Left lung (tissue), 10 donors: Measurements from ENCODE around the gene NTHL1. TPM values are rescaled to one million over a fixed set of nuclear protein-coding genes. Genes with fewer than 3 reads are reported as not detected.
A peak's percentile ranks its signal among the peaks of the same experiment; 100 is the strongest.

ENCODE experiments used
- ATAC-seq: fragments of 200-7000 bp; cut with Tn5 transposase; one replicate; pipeline ENCODE4 v1.9.1; 2020; ENCODE audit warnings: moderate library complexity
- DNase-seq, 4 donors: peaks; one replicate each; pipeline ENCODE4 v3.0.0-alpha.2; 2013 to 2020
- H3K27ac ChIP-seq, 2 donors: fragments of 200-600 bp; sonication (generic) in 1 of 2; one replicate each; pipeline versions ENCODE4 v1.5.0 to v1.8.0; 2020 to 2021
- H3K27me3 ChIP-seq, 2 donors: fragments of 200-600 bp; sonication (generic) in 1 of 2; one replicate each; pipeline versions ENCODE4 v1.5.0 to v1.8.0; 2020 to 2021
- H3K36me3 ChIP-seq, 2 donors: fragments of 200-600 bp; sonication (generic) in 1 of 2; one replicate each; pipeline versions ENCODE4 v1.5.0 to v1.8.0; 2020 to 2021
- H3K4me1 ChIP-seq, 2 donors: fragments of 200-600 bp; one replicate each; pipeline ENCODE4 v1.8.0; 2021
- H3K4me3 ChIP-seq, 2 donors: fragments of 200-600 bp; sonication (generic) in 1 of 2; one replicate each; pipeline versions ENCODE4 v1.5.0 to v1.8.0; 2020 to 2021; ENCODE audit warnings: mild to moderate bottlenecking in 1 of 2
- H3K9me3 ChIP-seq, 2 donors: fragments of 200-600 bp; sonication (generic) in 1 of 2; one replicate each; pipeline versions ENCODE4 v1.5.0 to v1.8.0; 2020 to 2021
- intact Hi-C, 2 donors: fragments of 100-400 bp; cut with DNase I; formaldehyde crosslinking; loops; one replicate each; pipeline versions ENCODE4 v1.11.2 to v1.14.2; 2022
- polyA plus RNA-seq, 6 donors: library from polyadenylated mRNA; unstranded; fragments of 120-200 nt; gene quantifications; one replicate each; pipeline ENCODE4 v1.2.1, GENCODE V29; 2013; ENCODE audit not compliant: insufficient read length in 6 of 6
- total RNA-seq, 2 donors: library from RNA; stranded (reverse); fragmentation: NEBNext Ultra II Directional; extraction: Animal tissue kit (Norgen Biotek cat#: 25700); gene quantifications; one replicate each; pipeline ENCODE4 v1.2.1, GENCODE V29; 2021
- TF ChIP-seq, protein P1 (sequence below), 2 donors: fragments of 200-600 bp; sonication (generic) in 1 of 2; IDR thresholded peaks; one replicate each; pipeline versions ENCODE4 v1.5.0 to v1.8.0; 2021; ENCODE audit warnings: antibody characterized with exemption in 2 of 2
- donor health status: DM: no; HTN: yes; CAD: no.
- donor health status: DM: no; HTN: no; CAD: no.

NTHL1 gene
- total and polyA plus RNA-seq, 8 donors, result 19.4 to 30.0 (median 25.8) TPM

DNA sequence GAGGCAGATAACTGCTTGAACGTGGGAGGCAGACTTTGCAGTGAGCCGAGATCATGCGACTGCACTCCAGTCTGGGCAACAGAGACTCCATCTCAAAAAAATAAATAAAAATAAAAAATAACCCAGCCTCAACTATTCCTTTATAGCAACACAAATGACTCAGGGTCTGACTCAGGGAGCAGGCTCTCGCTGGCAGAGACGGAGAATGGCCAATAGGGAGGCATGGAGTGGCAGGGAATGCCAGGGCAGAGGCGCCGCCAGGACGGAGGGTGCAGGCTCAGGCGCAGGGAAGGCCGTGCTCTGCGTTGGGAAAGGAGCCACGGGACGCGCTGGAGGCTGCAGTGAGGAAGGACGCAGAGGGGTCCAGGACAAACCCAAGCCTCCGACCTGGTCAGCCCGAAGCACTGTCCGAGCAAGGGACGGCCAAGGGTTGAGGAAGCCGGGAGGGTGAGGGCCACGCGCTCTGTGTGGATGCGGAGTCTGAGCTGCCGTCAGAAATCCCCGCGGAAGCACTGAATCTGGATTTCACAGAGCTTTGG lies 47.8 kb upstream of the NTHL1 start:
- no peak overlapping the region for H3K4me3 ChIP-seq
- no peak overlapping the region for H3K27ac ChIP-seq
- peaks cover 0 to 82% of the 10 kb centered on the region in 2 donors for H3K36me3 ChIP-seq
- no peak for ATAC-seq
- DNase-seq, result no peak
- intact Hi-C loops, result no loop called here
- TF ChIP-seq, protein P1, sequence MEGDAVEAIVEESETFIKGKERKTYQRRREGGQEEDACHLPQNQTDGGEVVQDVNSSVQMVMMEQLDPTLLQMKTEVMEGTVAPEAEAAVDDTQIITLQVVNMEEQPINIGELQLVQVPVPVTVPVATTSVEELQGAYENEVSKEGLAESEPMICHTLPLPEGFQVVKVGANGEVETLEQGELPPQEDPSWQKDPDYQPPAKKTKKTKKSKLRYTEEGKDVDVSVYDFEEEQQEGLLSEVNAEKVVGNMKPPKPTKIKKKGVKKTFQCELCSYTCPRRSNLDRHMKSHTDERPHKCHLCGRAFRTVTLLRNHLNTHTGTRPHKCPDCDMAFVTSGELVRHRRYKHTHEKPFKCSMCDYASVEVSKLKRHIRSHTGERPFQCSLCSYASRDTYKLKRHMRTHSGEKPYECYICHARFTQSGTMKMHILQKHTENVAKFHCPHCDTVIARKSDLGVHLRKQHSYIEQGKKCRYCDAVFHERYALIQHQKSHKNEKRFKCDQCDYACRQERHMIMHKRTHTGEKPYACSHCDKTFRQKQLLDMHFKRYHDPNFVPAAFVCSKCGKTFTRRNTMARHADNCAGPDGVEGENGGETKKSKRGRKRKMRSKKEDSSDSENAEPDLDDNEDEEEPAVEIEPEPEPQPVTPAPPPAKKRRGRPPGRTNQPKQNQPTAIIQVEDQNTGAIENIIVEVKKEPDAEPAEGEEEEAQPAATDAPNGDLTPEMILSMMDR (IDR thresholded peaks at IDR 0.05), result no peak
- H3K4me1 ChIP-seq, result peaks cover 0 to 4% of the 10 kb centered on the region in 2 donors
- H3K27me3 ChIP-seq, result no peaks in the 10 kb centered on the region
- no peaks in the 10 kb centered on the region for H3K9me3 ChIP-seq

DNA sequence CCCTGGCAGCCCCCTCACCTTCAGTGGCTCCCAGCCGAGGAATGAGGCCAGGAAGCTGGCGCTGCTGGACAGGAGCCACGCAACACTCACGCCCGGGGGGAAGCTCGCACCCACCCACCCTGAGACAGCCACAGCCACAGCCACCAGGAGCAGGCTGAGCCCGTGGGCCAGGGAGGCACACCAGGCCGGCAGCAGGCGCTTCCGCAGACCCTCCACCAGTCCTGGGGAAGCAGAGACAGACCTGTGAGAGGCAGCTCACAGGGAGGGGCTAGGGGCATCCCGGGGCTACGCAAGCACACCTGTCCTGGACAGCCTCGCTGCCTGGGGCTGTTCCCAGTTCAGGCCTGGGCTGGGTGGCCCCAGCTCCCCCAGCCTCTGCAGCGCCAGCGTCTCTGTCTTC lies 46.2 kb upstream of the NTHL1 start:
- H3K36me3 ChIP-seq, result peaks cover 0 to 82% of the 10 kb centered on the region in 2 donors
- H3K4me3 ChIP-seq, result no peak overlapping the region
- ATAC-seq, result no peak
- no peaks in the 10 kb centered on the region for H3K9me3 ChIP-seq
- intact Hi-C loops, result no loop called here
- H3K27me3 ChIP-seq, result no peaks in the 10 kb centered on the region
- TF ChIP-seq, protein P1 (IDR thresholded peaks at IDR 0.05), result no peak
- DNase-seq, result no peak
- no peak overlapping the region for H3K27ac ChIP-seq
- peaks cover 0 to 7% of the 10 kb centered on the region in 2 donors for H3K4me1 ChIP-seq

DNA sequence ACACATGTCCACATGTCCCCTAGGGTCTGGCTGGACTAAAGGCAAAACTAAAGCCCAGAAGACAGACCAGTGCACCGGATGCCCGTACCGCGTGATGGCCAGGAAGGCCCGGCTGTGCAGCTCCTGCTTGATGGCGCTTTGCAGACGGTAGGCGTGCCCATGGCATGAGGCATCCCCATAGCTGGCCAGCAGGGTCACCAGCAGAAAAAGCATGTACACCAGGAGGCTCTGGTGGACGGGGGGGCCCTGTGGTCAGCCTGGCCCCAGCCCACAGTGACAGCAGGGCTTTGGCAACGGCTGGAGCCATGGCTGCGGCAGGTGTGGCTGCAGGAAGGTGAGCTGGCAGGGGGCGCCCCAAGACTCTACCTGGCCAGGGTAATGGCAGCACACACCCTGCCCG lies 45.2 kb upstream of the NTHL1 start:
- peaks cover 0 to 7% of the 10 kb centered on the region in 2 donors for H3K4me1 ChIP-seq
- intact Hi-C loops, result no loop called here
- H3K27me3 ChIP-seq, result no peaks in the 10 kb centered on the region
- ATAC-seq (no peak), DNase-seq (no peak)
- TF ChIP-seq, protein P1 (IDR thresholded peaks at IDR 0.05), result no peak
- H3K4me3 ChIP-seq, result no peak overlapping the region
- no peaks in the 10 kb centered on the region for H3K9me3 ChIP-seq
- H3K36me3 ChIP-seq, result peaks cover 0 to 90% of the 10 kb centered on the region in 2 donors
- no peak overlapping the region for H3K27ac ChIP-seq

DNA sequence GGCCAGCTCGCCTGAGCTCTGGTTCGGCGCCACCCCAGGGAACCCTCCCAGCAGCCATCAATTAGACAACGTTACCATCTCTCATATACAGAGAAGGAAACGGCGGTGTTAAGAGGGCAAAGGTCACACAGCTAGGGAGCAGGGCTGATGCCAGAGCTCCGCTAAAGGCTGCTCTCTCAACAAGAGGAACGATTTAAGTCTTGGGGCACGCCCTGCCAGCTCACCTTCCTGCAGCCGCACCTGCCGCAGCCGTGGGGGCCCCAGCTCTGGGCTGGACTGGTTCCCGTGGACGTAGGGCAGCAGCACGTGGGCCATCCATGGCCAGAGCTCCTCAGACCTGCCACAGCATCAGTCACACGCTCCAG lies 44.6 kb upstream of the NTHL1 start:
- intact Hi-C loops, result no loop called here
- Histone ChIP-seq H3K4me1 (peaks cover 0 to 7% of the 10 kb centered on the region in 2 donors), H3K4me3 (no peak overlapping the region), H3K27ac (no peak overlapping the region), H3K36me3 (peaks cover 0 to 91% of the 10 kb centered on the region in 2 donors), H3K9me3 (no peaks in the 10 kb centered on the region), H3K27me3 (no peaks in the 10 kb centered on the region)
- DNase-seq (no peak), ATAC-seq (no peak)
- TF ChIP-seq, protein P1 (IDR thresholded peaks at IDR 0.05), result no peak

DNA sequence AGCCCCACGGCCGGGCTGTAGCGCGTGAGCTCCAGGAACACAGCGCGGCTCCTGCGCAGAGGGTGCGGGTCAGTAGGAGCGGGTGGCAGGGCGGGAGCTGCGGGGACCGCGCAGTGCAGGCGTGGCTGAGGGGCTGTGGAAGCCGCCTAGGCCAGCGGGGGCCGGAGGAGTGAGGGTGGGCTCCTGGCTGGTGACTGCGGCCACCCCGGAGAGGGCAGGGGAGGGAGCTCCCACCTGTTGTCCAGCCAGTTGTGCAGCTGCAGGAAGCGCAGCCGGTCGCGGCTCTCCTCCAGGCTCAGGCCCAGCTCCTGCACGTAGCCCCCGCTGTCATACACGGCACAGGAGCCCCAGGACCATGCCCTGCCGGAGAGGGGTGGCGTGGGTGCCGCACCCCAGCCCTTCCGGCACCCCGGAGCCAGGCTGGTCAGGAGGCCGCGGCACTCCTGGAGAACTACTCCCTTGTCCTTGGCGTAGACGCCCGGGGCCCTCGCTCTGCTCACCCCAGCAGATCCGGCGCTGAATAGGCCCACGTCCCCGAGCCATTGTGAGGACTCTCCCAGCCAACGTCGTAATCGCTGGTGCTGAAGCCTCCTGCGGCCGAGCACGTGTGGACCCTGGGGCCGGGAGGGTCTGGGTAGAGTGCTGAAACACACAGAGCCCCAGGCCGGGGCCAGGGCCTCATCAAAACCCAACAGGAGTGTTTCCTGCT lies 44.1 kb upstream of the NTHL1 start:
- TF ChIP-seq, protein P1 (IDR thresholded peaks at IDR 0.05), result no peak
- Histone ChIP-seq H3K4me3 (peak overlapping the region in 1 of 2 donors; percentile 14), H3K9me3 (no peaks in the 10 kb centered on the region), H3K27me3 (no peaks in the 10 kb centered on the region), H3K36me3 (peaks cover 0 to 91% of the 10 kb centered on the region in 2 donors), H3K27ac (peak overlapping the region in 1 of 2 donors; percentile 64), H3K4me1 (peaks cover 0 to 7% of the 10 kb centered on the region in 2 donors)
- ATAC-seq (no peak), DNase-seq (no peak)
- intact Hi-C loops, result no loop called here
